ENCODE measurements around the gene ENTHD1. TPM values are rescaled to one million over a fixed set of nuclear protein-coding genes. Genes with fewer than 3 reads are reported as not detected.

The ENTHD1 gene
- total RNA-seq, 3 donors from 2014 or later, result not detected

DNA sequence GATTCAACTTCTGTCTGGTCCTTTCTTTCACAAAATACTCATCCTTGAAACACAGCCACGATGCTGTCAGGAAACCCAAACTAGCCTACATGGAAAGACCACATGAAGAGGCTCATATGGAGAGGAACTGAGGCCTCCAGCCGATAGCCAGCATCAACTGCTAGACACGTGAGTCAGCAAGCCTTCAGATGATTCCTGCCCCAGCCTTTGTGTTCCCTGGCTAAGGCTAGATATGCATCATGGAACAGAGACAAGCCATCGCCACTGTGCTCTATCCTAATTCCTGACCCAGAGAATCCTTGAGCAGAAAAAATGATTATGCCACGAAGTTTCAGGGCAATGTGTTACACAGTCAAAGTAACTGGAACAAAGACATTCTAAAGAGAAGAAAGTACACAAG, 75.5 kb downstream of the ENTHD1 start:
- Histone ChIP-seq H3K36me3 (no peaks in the 10 kb centered on the region), H3K4me3 (no peak overlapping the region), H3K9me3 (no peaks in the 10 kb centered on the region), H3K27me3 (no peaks in the 10 kb centered on the region), H3K27ac (no peak overlapping the region), H3K4me1 (no peaks in the 10 kb centered on the region)
- intact Hi-C loops (cut with DNase I; ENCODE audit: low total_unique reads), result no loop called here
- TF ChIP-seq POLR2A (IDR thresholded peaks at IDR 0.05) (no peak), POLR2AphosphoS5 (IDR thresholded peaks at IDR 0.05) (no peak)
- TF ChIP-seq, protein P1, sequence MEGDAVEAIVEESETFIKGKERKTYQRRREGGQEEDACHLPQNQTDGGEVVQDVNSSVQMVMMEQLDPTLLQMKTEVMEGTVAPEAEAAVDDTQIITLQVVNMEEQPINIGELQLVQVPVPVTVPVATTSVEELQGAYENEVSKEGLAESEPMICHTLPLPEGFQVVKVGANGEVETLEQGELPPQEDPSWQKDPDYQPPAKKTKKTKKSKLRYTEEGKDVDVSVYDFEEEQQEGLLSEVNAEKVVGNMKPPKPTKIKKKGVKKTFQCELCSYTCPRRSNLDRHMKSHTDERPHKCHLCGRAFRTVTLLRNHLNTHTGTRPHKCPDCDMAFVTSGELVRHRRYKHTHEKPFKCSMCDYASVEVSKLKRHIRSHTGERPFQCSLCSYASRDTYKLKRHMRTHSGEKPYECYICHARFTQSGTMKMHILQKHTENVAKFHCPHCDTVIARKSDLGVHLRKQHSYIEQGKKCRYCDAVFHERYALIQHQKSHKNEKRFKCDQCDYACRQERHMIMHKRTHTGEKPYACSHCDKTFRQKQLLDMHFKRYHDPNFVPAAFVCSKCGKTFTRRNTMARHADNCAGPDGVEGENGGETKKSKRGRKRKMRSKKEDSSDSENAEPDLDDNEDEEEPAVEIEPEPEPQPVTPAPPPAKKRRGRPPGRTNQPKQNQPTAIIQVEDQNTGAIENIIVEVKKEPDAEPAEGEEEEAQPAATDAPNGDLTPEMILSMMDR (IDR thresholded peaks at IDR 0.05), result no peak
- DNase-seq (ENCODE audit: low spot score in 2 of 2), result no peak

GRCh38 chr22:39815932-39816331, 77.6 kb downstream of the ENTHD1 start:
- TF ChIP-seq POLR2AphosphoS5 (IDR thresholded peaks at IDR 0.05) (no peak), POLR2A (IDR thresholded peaks at IDR 0.05) (no peak)
- TF ChIP-seq, protein P1 (IDR thresholded peaks at IDR 0.05), result no peak
- H3K4me1 ChIP-seq, result no peaks in the 10 kb centered on the region
- no peak for DNase-seq (ENCODE audit: low spot score in 2 of 2)
- H3K9me3 ChIP-seq, result no peaks in the 10 kb centered on the region
- no peaks in the 10 kb centered on the region for H3K27me3 ChIP-seq
- no peaks in the 10 kb centered on the region for H3K36me3 ChIP-seq
- no peak overlapping the region for H3K27ac ChIP-seq
- intact Hi-C loops (cut with DNase I; ENCODE audit: low total_unique reads), result no loop called here
- no peak overlapping the region for H3K4me3 ChIP-seq

DNA sequence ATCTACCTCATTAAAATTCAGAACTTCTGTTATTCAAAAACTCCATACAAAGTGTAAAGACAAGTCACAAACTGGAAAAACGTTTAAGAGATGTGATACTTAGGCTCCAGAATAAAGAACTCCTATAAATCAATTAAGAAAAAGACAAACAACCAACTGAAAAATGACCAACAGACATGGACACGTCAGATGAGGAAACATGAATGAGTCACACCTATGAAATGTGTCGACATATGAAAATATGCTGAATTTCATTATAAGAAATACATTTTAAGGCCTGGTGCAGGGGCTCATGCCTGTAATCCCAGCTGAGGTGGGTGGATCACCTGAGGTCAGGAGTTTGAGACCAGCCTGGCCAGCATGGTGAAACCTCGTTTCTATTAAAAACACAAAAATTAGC, 78.7 kb downstream of the ENTHD1 start:
- H3K27ac ChIP-seq, result no peak overlapping the region
- intact Hi-C loops (cut with DNase I; ENCODE audit: low total_unique reads), result no loop called here
- TF ChIP-seq POLR2AphosphoS5 (IDR thresholded peaks at IDR 0.05) (no peak), POLR2A (IDR thresholded peaks at IDR 0.05) (no peak)
- TF ChIP-seq, protein P1 (IDR thresholded peaks at IDR 0.05), result no peak

DNA sequence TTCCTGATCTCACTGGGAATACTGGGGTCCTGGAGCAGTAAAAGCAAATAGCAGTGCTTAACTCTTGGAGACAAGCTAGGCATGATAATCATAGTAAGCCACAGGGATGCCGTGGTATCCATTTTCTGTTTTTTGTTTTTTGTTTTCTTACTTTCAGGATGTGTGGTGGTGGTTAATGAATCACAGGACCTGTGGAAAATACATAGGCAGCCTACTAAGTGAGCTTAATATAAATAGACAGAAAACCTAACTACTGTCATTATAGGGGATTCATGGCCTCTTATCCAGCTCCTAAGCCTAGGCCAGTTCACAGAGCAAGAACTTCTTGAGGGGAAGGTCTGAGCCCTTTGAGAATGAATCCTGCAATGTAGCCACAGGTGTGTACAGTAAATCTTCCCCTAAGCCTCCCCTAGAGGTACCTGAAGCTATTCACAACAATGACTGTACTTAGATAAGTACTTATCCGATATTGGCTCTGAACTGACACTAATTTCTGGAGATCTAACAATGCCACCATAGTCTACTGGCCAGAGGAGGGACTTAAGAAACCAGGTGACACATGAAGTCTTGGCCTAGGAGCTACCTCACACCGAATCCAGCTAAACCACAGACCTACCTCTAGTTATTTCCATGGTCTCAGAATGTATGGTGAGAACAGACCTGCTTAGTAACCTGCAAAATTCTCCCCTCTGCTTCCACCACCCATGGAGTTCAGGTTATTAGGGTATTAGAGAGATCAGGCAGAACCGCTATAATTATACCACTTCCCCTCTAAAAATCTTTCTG, 83.6 kb downstream of the ENTHD1 start:
- Histone ChIP-seq H3K27me3 (no peaks in the 10 kb centered on the region), H3K9me3 (no peaks in the 10 kb centered on the region), H3K36me3 (no peaks in the 10 kb centered on the region), H3K4me1 (no peaks in the 10 kb centered on the region), H3K27ac (no peak overlapping the region), H3K4me3 (no peak overlapping the region)
- DNase-seq (ENCODE audit: low spot score in 2 of 2), result no peak
- intact Hi-C loops (cut with DNase I; ENCODE audit: low total_unique reads), result no loop called here
- TF ChIP-seq POLR2A (IDR thresholded peaks at IDR 0.05) (no peak), POLR2AphosphoS5 (IDR thresholded peaks at IDR 0.05) (no peak)
- TF ChIP-seq, protein P1 (IDR thresholded peaks at IDR 0.05), result no peak

More for the DNA sequence above, 78.7 kb downstream of the ENTHD1 start:
- no peaks in the 10 kb centered on the region for H3K4me1 ChIP-seq
- H3K36me3 ChIP-seq, result no peaks in the 10 kb centered on the region
- no peak overlapping the region for H3K4me3 ChIP-seq
- no peak for DNase-seq (ENCODE audit: low spot score in 2 of 2)
- no peaks in the 10 kb centered on the region for H3K9me3 ChIP-seq
- no peaks in the 10 kb centered on the region for H3K27me3 ChIP-seq

GRCh38 chr22:39808081-39808480, 85.5 kb downstream of the ENTHD1 start:
- no peaks in the 10 kb centered on the region for H3K36me3 ChIP-seq
- no peak overlapping the region for H3K4me3 ChIP-seq
- H3K27ac ChIP-seq, result no peak overlapping the region
- DNase-seq (ENCODE audit: low spot score in 2 of 2), result no peak
- intact Hi-C loops (cut with DNase I; ENCODE audit: low total_unique reads), result no loop called here
- H3K27me3 ChIP-seq, result peaks cover 0 to 5% of the 10 kb centered on the region in 2 donors
- TF ChIP-seq, protein P1 (IDR thresholded peaks at IDR 0.05), result no peak
- TF ChIP-seq POLR2A (IDR thresholded peaks at IDR 0.05) (no peak), POLR2AphosphoS5 (IDR thresholded peaks at IDR 0.05) (no peak)
- H3K9me3 ChIP-seq, result no peaks in the 10 kb centered on the region
- no peaks in the 10 kb centered on the region for H3K4me1 ChIP-seq

All from breast epithelium (tissue), 4 donors.